Mononuclear cell (primary cell): Measurements from ENCODE around the gene SNRNP25. TPM values are rescaled to one million over a fixed set of nuclear protein-coding genes. Genes with fewer than 3 reads are reported as not detected.

Experiments used
- H3K27me3 ChIP-seq: 2 replicates; pipeline ENCODE4 v1.6.0; 2011; ENCODE audit warnings: low read length, control low read depth; ENCODE audit not compliant: insufficient read depth
- H3K4me1 ChIP-seq: 2 replicates; pipeline ENCODE4 v1.5.1; 2011; ENCODE audit warnings: mild to moderate bottlenecking, low read length, control low read depth; ENCODE audit not compliant: insufficient read depth
- H3K4me3 ChIP-seq: 2 replicates; pipeline ENCODE4 v1.5.1; 2011; ENCODE audit warnings: mild to moderate bottlenecking, low read length, moderate library complexity
- H3K9me3 ChIP-seq: 2 replicates; pipeline ENCODE4 v1.5.1; 2011; ENCODE audit warnings: low read depth, mild to moderate bottlenecking, control low read depth, low read length
- total RNA-seq: library from RNA; depleted of rRNA; stranded (reverse); fragments of >200 nt; gene quantifications from one replicate; pipeline ENCODE4 v1.2.3, GENCODE V29; 2012

Gene SNRNP25
- total RNA-seq, 1 donor = 6.7 TPM

DNA sequence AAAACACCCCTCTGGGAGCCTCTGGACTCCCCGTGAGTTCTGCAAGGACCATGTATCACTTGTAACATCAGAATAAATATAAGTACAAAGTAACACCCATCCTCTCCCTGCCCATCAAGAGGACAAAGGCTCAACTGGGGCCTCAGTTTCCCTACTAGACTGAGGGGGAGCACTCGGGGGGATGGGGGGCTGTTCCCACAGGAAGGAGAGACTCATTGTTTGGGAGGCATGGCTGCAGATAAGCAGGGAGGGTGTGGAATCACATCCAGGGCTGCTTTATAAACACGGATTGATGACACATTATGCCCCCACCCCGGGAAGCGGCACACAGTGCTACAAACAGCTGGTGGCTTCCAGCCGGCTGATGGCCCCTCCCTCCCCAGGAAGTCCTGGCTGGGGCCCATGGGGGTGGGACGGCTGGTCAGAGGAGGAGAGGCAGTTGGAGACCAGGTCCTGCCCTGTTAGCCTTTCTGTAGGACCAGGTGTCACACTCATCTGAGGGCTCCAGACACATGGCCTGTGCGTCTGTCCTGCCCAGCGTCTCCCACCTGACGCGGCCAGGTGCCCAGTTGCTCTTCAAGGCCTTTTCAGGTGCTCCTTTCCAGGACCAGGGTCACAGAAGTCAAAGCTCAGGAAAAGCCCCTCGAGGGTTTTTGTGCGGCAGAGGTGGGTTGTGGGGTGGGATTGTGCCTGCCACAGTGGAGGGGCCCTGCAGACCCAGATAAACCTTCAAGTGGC, 23.1 kb downstream of the SNRNP25 start:
- no peaks in the 10 kb centered on the region for H3K9me3 ChIP-seq
- no peak overlapping the region for H3K4me3 ChIP-seq
- peaks cover 19% of the 10 kb centered on the region for H3K27me3 ChIP-seq
- H3K4me1 ChIP-seq = peaks cover 33% of the 10 kb centered on the region

DNA sequence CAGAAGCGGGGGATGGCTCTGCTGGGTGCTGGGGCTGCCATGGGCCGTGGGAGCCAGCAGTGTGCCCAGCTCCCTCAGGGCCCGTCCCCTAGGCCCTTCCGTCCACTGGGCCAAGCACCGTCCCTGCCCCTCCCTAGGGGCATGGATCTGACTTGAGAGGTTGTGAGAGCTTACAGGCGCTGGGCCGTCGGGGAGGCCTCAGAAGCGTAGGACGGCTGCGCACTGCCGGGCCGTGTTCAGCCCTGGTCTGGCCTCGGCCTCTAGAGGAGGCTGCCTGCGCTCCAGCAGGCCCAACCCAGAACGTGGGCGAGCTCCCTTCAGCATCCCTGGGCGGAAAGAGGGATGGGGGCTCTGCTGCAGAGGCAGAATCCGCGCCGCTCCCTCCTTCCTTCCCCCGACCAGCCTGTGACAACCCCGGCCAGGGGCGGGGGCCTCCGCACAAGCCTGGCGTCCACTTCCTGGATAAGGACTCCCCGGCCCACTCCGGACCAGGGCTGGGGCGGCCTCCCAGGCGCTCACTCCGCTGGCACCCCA, 23.7 kb downstream of the SNRNP25 start:
- Histone ChIP-seq H3K9me3 (no peaks in the 10 kb centered on the region), H3K4me3 (peak overlapping the region; percentile 79), H3K27me3 (peaks cover 16% of the 10 kb centered on the region), H3K4me1 (peaks cover 33% of the 10 kb centered on the region)

DNA sequence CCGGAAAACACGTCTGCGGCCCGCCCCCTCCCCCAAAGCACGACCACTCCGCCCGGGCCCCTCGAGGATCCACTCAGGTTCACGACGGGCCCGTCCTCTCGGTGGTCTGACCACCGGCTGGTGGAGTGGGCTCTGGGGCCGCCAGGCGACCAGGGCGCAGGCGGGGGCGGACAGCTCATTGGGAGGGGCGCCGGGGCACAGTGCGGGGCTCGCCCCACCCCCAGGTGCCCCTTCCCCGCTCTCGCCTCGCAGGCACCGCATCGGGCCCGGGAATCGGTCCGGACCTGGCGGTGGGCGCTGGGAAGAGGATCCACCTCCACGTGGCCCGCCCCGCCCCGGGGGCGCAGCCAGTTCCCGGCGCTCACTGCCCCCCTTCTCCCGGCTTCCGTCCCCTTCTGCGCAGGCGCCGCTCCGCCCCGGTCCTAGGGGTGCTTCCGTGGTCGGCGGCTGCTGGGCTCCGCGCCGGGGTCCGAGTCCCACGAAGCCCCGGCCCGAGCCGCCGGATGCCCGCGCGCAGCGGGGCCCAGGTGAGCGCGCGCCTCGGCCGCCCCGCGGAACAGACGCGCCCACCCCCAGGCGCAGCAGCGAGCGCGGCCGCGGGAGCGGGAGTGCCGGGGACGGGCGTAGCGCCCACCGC, 24.3 kb downstream of the SNRNP25 start, which contains the start of gene MPG:
MPG (plus strand) TSS at position 419 of the 637 bp plus-strand sequence; CDS start at position 504, 85 bp downstream.
- Histone ChIP-seq H3K4me3 (peak within 1 kb of the TSS; percentile 79), H3K4me1 (peaks cover 29% of the 10 kb centered on the region), H3K27me3 (peaks cover 12% of the 10 kb centered on the region), H3K9me3 (no peaks in the 10 kb centered on the region)

DNA sequence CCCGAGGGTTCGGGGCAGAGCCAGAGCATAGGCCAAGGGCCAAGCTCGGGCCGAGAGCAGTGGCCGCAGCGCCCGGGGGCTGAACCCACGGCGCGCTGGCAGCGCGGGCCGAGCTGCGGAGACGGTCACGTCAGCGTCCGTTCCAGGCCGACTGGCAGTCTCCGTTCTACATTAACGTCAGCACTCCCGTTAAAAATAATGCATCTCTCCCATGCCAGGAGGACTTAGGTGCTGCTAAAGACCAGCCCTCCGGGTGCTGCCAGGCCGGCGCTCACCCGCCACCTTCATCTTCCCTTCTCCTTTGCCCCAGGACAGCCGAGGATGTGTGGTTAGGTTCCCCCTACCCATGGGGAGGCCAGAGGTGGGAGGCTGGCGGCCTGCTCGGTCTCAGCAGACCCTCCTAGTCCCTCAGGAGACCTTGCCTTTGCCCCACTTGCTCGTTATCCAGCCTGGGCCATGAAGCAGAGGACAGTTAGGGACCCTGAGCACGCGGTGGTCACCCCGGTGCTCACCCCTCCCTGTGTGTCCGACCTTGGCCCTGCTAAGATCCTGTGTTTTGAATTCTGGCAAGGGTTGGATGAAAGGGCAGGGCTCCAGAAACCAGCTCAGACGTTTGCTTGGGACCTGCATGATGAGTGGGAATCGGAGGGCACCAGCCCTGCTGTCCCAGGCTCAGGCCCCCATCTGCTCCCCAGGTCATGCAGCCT, 25.0 kb downstream of the SNRNP25 start:
- Histone ChIP-seq H3K4me1 (peaks cover 29% of the 10 kb centered on the region), H3K9me3 (no peaks in the 10 kb centered on the region), H3K4me3 (peak overlapping the region; percentile 79), H3K27me3 (peaks cover 6% of the 10 kb centered on the region)

DNA sequence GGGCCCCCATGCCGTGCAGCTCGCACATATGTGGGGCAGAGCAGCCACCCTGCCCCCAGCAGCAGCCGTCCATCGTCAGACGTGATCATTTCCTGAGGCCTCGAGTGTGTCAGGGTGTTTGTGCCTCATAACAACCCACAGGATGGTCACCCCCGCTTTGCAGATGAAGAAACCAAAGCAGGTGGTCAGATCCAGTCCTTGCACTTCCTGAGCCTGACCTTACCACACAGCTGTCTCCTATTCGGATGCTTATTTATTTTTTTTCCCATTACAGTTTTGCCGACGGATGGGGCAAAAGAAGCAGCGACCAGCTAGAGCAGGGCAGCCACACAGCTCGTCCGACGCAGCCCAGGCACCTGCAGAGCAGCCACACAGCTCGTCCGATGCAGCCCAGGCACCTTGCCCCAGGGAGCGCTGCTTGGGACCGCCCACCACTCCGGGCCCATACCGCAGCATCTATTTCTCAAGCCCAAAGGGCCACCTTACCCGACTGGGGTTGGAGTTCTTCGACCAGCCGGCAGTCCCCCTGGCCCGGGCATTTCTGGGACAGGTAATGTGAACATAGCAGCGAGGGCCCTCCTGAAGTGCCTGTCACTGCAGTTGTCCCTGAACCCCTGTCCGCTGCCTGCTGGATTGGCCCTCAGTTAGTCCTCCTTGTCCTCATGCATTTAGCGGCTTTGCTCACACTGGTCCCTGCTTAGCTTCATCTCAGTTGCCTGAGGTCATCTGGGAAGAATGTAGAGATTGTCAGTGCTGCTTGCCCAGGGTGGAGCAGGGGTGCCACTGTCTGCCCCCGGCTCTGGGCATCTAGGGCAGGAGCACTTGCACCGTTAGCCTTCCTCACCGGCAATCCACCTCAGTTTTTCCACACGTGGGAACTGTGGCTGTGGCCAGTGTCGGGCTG, 25.8 kb downstream of the SNRNP25 start:
- Histone ChIP-seq H3K4me1 (peaks cover 37% of the 10 kb centered on the region), H3K27me3 (no peaks in the 10 kb centered on the region), H3K4me3 (no peak overlapping the region), H3K9me3 (no peaks in the 10 kb centered on the region)

DNA sequence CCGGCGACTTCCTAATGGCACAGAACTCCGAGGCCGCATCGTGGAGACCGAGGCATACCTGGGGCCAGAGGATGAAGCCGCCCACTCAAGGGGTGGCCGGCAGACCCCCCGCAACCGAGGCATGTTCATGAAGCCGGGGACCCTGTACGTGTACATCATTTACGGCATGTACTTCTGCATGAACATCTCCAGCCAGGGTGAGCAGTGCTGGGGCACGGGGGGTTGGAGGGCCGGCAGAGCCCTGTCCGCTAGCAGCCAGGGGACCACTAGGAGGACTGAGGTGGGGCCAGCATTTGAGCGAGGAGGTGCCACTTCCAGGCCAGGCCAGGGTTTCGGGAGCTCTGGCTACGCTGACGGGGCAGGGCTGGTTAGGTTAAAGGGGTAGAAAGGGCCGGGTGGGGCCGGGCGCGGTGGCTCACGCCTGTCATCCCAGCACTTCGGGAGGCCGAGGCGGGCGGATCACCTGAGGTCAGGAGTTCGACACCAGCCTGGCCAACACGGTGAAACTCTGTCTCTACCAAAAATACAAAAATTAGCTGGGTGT, 29.5 kb downstream of the SNRNP25 start:
- Histone ChIP-seq H3K4me3 (no peak overlapping the region), H3K9me3 (no peaks in the 10 kb centered on the region), H3K27me3 (no peaks in the 10 kb centered on the region), H3K4me1 (peaks cover 32% of the 10 kb centered on the region)

DNA sequence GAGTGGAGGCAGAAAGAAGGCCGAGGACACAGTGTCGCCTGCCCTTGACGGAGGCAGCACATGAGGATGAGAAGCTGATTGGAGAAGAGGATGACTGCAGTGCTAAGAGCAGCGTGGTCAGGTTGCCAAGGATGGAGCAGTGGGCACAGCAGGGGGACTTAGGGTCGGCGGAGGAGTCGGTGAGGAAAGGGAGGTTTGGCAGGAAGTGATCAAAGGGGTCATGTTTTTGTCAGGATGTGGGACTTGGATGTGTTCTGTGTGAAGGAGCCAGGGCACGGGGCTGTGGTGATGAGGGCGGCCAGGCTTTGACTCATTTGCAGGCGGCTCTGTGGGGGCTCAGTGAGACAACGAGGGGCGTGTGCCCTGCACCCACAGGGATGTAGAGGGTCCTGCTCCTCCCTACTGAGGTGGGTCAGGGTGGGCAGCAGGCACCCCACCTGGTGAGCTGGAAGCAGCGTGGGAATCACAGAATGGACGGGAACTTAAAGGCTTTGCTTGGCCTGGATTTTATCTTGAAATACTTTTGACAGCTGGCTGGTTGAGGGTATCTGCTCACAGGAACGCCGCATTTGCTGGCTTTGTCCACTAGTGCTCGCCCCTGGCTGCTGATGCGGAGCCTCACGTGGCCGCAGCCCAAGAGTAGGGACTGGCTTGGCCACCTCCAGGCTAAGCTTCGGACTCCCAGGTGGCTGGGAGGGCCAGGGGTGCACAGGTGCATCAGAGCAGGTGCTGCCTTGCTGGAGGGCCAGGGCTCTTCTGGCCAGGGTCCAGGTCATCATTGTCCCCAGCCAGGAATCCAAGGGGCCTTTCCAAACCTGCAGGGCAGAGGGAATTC, 30.4 kb downstream of the SNRNP25 start:
- Histone ChIP-seq H3K4me1 (peaks cover 25% of the 10 kb centered on the region), H3K4me3 (no peak overlapping the region), H3K9me3 (no peaks in the 10 kb centered on the region), H3K27me3 (no peaks in the 10 kb centered on the region)

DNA sequence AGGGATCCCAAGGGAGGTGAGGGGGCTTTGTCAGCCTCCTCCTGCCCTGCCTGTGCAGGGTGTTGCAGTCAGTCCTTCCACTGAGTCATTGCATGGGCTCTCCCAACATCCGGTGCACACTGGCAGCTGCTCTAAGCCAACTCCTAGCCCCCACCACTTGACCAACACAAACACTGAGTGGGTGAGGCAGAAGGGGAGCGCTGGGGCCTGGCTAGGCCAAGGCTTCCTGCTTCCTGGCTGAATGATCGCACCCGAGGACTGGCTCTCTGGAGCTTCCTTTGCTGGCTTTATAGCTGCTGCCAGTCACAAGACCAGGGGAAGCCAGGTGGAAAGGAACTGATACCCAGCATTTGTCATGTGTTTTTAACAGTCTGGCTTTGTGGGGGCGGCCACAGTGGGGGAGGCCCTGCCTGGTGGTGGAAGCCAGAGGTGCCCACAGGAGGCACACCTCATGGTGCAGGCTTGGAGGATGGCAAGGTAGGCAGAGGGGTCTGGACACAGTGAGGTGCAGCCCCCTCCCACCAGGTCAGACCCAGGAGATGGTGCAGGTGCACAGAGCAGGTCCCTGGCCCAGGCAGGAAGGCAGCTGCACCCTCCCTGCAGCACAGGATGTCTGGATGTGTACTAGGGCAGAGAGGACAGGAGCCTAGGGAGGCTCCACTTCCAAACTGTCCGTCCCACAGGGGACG, 31.2 kb downstream of the SNRNP25 start:
- Histone ChIP-seq H3K4me1 (peaks cover 23% of the 10 kb centered on the region), H3K4me3 (no peak overlapping the region), H3K9me3 (no peaks in the 10 kb centered on the region), H3K27me3 (no peaks in the 10 kb centered on the region)

DNA sequence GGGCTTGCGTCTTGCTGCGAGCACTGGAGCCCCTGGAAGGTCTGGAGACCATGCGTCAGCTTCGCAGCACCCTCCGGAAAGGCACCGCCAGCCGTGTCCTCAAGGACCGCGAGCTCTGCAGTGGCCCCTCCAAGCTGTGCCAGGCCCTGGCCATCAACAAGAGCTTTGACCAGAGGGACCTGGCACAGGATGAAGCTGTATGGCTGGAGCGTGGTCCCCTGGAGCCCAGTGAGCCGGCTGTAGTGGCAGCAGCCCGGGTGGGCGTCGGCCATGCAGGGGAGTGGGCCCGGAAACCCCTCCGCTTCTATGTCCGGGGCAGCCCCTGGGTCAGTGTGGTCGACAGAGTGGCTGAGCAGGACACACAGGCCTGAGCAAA, 31.8 kb downstream of the SNRNP25 start:
- Histone ChIP-seq H3K4me1 (peaks cover 23% of the 10 kb centered on the region), H3K27me3 (no peaks in the 10 kb centered on the region), H3K4me3 (no peak overlapping the region), H3K9me3 (no peaks in the 10 kb centered on the region)

DNA sequence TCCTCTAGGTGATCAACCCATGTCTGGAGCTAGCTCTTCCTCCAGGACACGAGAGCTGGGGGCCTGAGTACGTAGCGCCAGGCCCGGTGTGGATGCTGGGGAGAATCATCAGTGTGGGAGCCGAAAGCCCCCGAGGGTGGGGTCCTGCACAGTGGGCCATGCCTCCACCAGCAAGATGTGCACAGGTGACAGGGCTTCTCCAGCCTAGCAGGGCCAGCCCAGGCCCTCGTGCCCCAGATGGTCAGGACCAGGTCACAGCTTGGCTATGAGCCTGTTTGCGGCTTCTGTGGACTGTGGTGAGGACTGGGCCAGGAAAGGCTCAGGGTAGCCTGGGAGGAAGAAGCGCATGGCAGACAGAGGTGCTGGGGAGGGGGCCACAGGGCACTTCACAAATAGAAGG, 32.2 kb downstream of the SNRNP25 start:
- Histone ChIP-seq H3K4me3 (no peak overlapping the region), H3K9me3 (no peaks in the 10 kb centered on the region), H3K27me3 (no peaks in the 10 kb centered on the region), H3K4me1 (peaks cover 23% of the 10 kb centered on the region)

DNA sequence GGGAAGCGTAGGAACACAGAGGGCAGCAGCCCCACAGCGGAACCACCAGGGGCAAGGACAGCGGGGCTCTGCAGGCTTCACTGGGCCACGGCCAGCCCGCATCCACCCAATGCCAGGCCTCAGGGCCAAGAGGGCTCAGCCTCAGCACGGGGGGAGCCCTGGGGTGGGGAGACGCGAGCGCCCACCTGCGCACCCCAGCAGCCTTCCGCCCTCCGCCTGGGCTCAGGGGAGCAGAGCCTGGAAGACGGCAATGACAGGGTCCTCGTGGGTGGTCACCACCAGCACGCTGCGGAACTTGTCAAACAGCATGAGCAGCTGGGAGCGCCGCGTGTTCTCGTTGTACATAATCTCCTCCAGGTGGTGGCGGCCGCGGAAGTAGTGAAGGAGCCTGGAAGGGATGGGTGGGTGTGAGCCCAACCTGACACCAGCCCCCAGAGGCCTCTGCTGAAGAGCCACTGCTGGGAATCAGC, 32.9 kb downstream of the SNRNP25 start:
- H3K4me1 ChIP-seq = peaks cover 23% of the 10 kb centered on the region
- H3K4me3 ChIP-seq = no peak overlapping the region
- no peaks in the 10 kb centered on the region for H3K9me3 ChIP-seq
- no peaks in the 10 kb centered on the region for H3K27me3 ChIP-seq

DNA sequence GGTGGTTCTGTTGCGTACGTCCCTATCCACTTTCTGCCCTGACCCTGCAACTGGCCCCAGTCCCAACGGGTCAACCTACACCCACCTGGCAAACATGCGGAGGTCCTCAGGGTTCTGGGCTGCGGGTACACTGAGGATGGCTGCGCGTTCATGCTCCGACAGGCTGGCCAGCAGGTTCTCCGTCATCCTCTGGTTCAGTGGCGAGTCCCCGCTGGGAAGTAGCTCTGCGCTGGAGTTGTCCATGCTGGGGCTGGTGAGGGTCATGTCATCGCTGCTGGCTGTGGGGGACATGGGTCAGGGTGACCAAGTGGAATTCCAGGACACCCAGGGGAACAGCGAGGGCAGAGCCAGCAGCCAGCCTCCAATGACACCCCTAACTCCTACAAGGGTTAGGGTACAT, 35.0 kb downstream of the SNRNP25 start:
- Histone ChIP-seq H3K27me3 (no peaks in the 10 kb centered on the region), H3K4me1 (peaks cover 22% of the 10 kb centered on the region), H3K4me3 (no peak overlapping the region), H3K9me3 (no peaks in the 10 kb centered on the region)
